ENCODE results near the gene METTL2B. TPM values are rescaled to one million over a fixed set of nuclear protein-coding genes. Genes with fewer than 3 reads are reported as not detected.

METTL2B gene
- total and polyA plus RNA-seq, 2 of the 8 experiments (the other 6 are each of a cell fraction or from before 2014, with no cell fraction given): 14.6 to 43.5 TPM

GRCh38 chr7:128448751-128449302 lies 27.7 kb upstream of the METTL2B start:
- POLR2A ChIA-PET (ENCODE audit: partially characterized antibody): interaction anchor here (0.6 kb wide), 1 partner anchor 46 kb away, joined by 3 read pairs; no protein-coding TSS in a partner anchor
- no peak overlapping the region for H3K18ac ChIP-seq (ENCODE audit: extremely low read depth, low read length)
- no peak overlapping the region for H2BK20ac ChIP-seq (ENCODE audit: low read length)
- H2BK15ac ChIP-seq (ENCODE audit: low read length): no peak overlapping the region
- no peaks in the 10 kb centered on the region for H3K79me1 ChIP-seq (ENCODE audit: low read depth, low read length)
- H3K27ac ChIP-seq (ENCODE audit: low read depth, low read length): no peak overlapping the region
- DNase-seq (ENCODE audit: low read depth in 1 of 2, low spot score in 2 of 2) (no peak), FAIRE-seq (no peak)
- no peak overlapping the region for H3K4me3 ChIP-seq (ENCODE audit: extremely low read depth in 1 of 4, insufficient read depth in 2 of 4, low read depth in 3 of 4, low read length in 4 of 4)
- H2BK5ac ChIP-seq (ENCODE audit: low read depth, low read length): no peak overlapping the region
- no peaks in the 10 kb centered on the region; the same call in 1 of the 2 replicates for H3K23me2 ChIP-seq (ENCODE audit: low read depth, low read length)
- H3K79me2 ChIP-seq (ENCODE audit: control insufficient read depth in 1 of 2, insufficient read depth in 2 of 2, low read length in 2 of 2): no peaks in the 10 kb centered on the region
- H3K27me3 ChIP-seq (replicated peaks in 1 of 4; ENCODE audit: control insufficient read depth in 3 of 4, extremely low read depth in 1 of 4, insufficient read depth in 3 of 4, low read length in 3 of 4): no peaks in the 10 kb centered on the region
- WGBS, 2 experiments (ENCODE audit: extremely low coverage in 1 of 2, insufficient coverage in 1 of 2, insufficient read length in 1 of 2, insufficient replicate concordance in 2 of 2, low coverage in 1 of 2, low lambda C conversion rate in 2 of 2, missing lambda C conversion rate in 1 of 2): 91% methylated on average over 6 of the region's 6 CpGs; no CpG with 5 or more reads in 1 of the 2 experiments
- no peaks in the 10 kb centered on the region for H3K9me3 ChIP-seq (ENCODE audit: insufficient read depth in 2 of 2, low read depth in 1 of 2, low read length in 1 of 2)
- H2BK120ac ChIP-seq (replicated peaks; ENCODE audit: low read depth, low read length): no peak overlapping the region
- H3K9ac ChIP-seq (replicated peaks in 1 of 4; ENCODE audit: extremely low read depth in 1 of 4, low read depth in 3 of 4, low read length in 3 of 4): no peak overlapping the region
- H3K14ac ChIP-seq (ENCODE audit: insufficient read length): no peak overlapping the region
- H2AFZ ChIP-seq (ENCODE audit: low read length): no peak overlapping the region
- H3K4me1 ChIP-seq (replicated peaks in 1 of 4; ENCODE audit: control insufficient read depth in 3 of 4, insufficient read depth in 4 of 4, low read length in 3 of 4): peaks cover 0 to 2% (median under 1%) of the 10 kb centered on the region in 4 experiments; a peak in 5 of 7 replicates
- H3K23ac ChIP-seq (ENCODE audit: insufficient read length): no peak overlapping the region
- H3K4ac ChIP-seq (replicated peaks; ENCODE audit: insufficient read length, low read depth, low read length): no peak overlapping the region
- no peak overlapping the region for H4K91ac ChIP-seq (replicated peaks; ENCODE audit: insufficient read length, low read length)
- no peak overlapping the region for H4K5ac ChIP-seq (ENCODE audit: insufficient read length, low read depth, low read length)
- H3K56ac ChIP-seq (replicated peaks; ENCODE audit: insufficient read length, low read depth, low read length): no peak overlapping the region
- CTCF ChIA-PET (ENCODE audit: partially characterized antibody): interaction anchor here (1.2 to 14.1 kb wide), 5 partner anchors 9 to 51 kb away, joined by 4 to 258 read pairs (median 8); no protein-coding TSS in a partner anchor
- H4K8ac ChIP-seq (ENCODE audit: extremely low read depth, insufficient read depth, low read length): no peak overlapping the region
- no peaks in the 10 kb centered on the region for H4K20me1 ChIP-seq (replicated peaks in 1 of 2; ENCODE audit: control insufficient read depth in 1 of 2, insufficient read depth in 2 of 2, low read length in 2 of 2)
- H2AK5ac ChIP-seq (ENCODE audit: low read depth, low read length): no peak overlapping the region
- TF ChIP-seq SAP30 (IDR thresholded peaks at IDR 0.05; ENCODE audit: insufficient read depth, insufficient replicate concordance, low read length): no peak
- TF ChIP-seq EP300 (IDR thresholded peaks at IDR 0.05; ENCODE audit: borderline replicate concordance in 1 of 2, low read depth in 2 of 2, low read length in 2 of 2): no peak
- TF ChIP-seq CBX8 (IDR thresholded peaks at IDR 0.05; ENCODE audit: borderline replicate concordance, low read depth, low read length): no peak
- TF ChIP-seq JUN (IDR thresholded peaks at IDR 0.05; ENCODE audit: low read depth, low read length): no peak
- TF ChIP-seq BRCA1 (IDR thresholded peaks at IDR 0.05; ENCODE audit: low read depth, low read length): no peak
- no peak for TF ChIP-seq TEAD4 (IDR thresholded peaks at IDR 0.05; ENCODE audit: low read depth, low read length)
- TF ChIP-seq, protein P1, sequence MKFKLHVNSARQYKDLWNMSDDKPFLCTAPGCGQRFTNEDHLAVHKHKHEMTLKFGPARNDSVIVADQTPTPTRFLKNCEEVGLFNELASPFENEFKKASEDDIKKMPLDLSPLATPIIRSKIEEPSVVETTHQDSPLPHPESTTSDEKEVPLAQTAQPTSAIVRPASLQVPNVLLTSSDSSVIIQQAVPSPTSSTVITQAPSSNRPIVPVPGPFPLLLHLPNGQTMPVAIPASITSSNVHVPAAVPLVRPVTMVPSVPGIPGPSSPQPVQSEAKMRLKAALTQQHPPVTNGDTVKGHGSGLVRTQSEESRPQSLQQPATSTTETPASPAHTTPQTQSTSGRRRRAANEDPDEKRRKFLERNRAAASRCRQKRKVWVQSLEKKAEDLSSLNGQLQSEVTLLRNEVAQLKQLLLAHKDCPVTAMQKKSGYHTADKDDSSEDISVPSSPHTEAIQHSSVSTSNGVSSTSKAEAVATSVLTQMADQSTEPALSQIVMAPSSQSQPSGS (IDR thresholded peaks at IDR 0.05; ENCODE audit: low read length): no peak
- no peak for TF ChIP-seq NRF1 (IDR thresholded peaks at IDR 0.05; ENCODE audit: low read depth, low read length)
- no peak overlapping the region for H2BK12ac ChIP-seq (ENCODE audit: low read depth, low read length)
- no peaks in the 10 kb centered on the region for H3K36me3 ChIP-seq (ENCODE audit: control insufficient read depth in 2 of 4, insufficient read depth in 4 of 4, low read length in 3 of 4)
- H3K4me2 ChIP-seq (ENCODE audit: insufficient read depth in 1 of 2, low read depth in 2 of 2, low read length in 2 of 2): no peak overlapping the region
